NCI-H187 (cell line): ENCODE results near the gene PODXL2.
"Not testable (repeated sequence)": the region's sequence is repeated elsewhere in the genome, so short reads cannot be mapped to it uniquely, and the experiment has no call there.

ENCODE experiments used
- DNase-seq, 2 experiments: peaks; one replicate each; lab custom pipeline; 2025; lab: John Stamatoyannopoulos, UW

The PODXL2 gene

GRCh38 chr3:127630811-127631714 is 2.1 kb downstream of the PODXL2 start:
- peak; percentile 66 to 68 for DNase-seq

GRCh38 chr3:127632035-127632820 is 3.2 kb downstream of the PODXL2 start:
- no peak for DNase-seq

GRCh38 chr3:127634653-127635052 is 5.7 kb downstream of the PODXL2 start:
- no peak for DNase-seq

- DNase-seq: no peak
Observed at GRCh38 chr3:127637546-127637945, 8.6 kb downstream of the PODXL2 start.

- no peak for DNase-seq
Observed at GRCh38 chr3:127637971-127638370, 9.0 kb downstream of the PODXL2 start.

GRCh38 chr3:127639173-127640041 is 10.4 kb downstream of the PODXL2 start:
- DNase-seq: no peak

GRCh38 chr3:127640042-127640355 is 11.0 kb downstream of the PODXL2 start:
- no peak for DNase-seq

- no peak for DNase-seq
Observed at GRCh38 chr3:127644641-127645370, 15.8 kb downstream of the PODXL2 start.

GRCh38 chr3:127645371-127646015 is 16.5 kb downstream of the PODXL2 start:
- no peak for DNase-seq

GRCh38 chr3:127646501-127647046 is 17.6 kb downstream of the PODXL2 start:
- DNase-seq: no peak

- DNase-seq: no peak
Observed at GRCh38 chr3:127647166-127647844, 18.3 kb downstream of the PODXL2 start.

- DNase-seq: no peak
Observed at GRCh38 chr3:127647845-127648204, 18.8 kb downstream of the PODXL2 start.

GRCh38 chr3:127650236-127650635 is 21.3 kb downstream of the PODXL2 start:
- no peak for DNase-seq

GRCh38 chr3:127651516-127652172 is 22.7 kb downstream of the PODXL2 start:
- no peak for DNase-seq

GRCh38 chr3:127652246-127652995 is 23.4 kb downstream of the PODXL2 start:
- no peak for DNase-seq

- DNase-seq: no peak
Observed at GRCh38 chr3:127654374-127654773, 25.4 kb downstream of the PODXL2 start.

- DNase-seq: not testable (repeated sequence)
Observed at GRCh38 chr3:127654993-127655392, 26.0 kb downstream of the PODXL2 start.

GRCh38 chr3:127655641-127656040 is 26.7 kb downstream of the PODXL2 start:
- no peak for DNase-seq

- DNase-seq: no peak
Observed at GRCh38 chr3:127656906-127657305, 27.9 kb downstream of the PODXL2 start.
